Panc1 (cell line): ENCODE measurements around the gene ZNF512. TPM values are rescaled to one million over a fixed set of nuclear protein-coding genes. Genes with fewer than 3 reads are reported as not detected.
"Not testable (repeated sequence)": the region's sequence is repeated elsewhere in the genome, so short reads cannot be mapped to it uniquely, and the experiment has no call there.

ENCODE experiments used
- ATAC-seq: fragments of 200-7000 bp; cut with Tn5 transposase; 2 replicates; pipeline ENCODE4 v1.9.1; 2020; ENCODE audit warnings: mild to moderate bottlenecking, moderate library complexity
- BruUV-seq: library from RNA; stranded (reverse); fragments of 400-500 nt; replicated peaks from 2 replicates; lab custom pipeline; 2021; lab: Mats Ljungman, UMichigan
- CTCF ChIA-PET: fragments of 300-600 bp; sonication (Branson Sonifier 250); formaldehyde crosslinking; loops from one replicate; lab custom pipeline; 2022; ENCODE audit warnings: antibody characterized with exemption; lab: Charles Lee
- POLR2A ChIA-PET: fragments of 300-600 bp; sonication (Branson Sonifier 250); formaldehyde crosslinking; loops from one replicate; lab custom pipeline; 2022; ENCODE audit warnings: antibody characterized with exemption; lab: Charles Lee
- DNase-seq: peaks from one replicate; pipeline ENCODE4 v3.0.0-alpha.2; 2010; ENCODE audit warnings: low read depth, low spot score
- H3K27ac ChIP-seq: 2 replicates; pipeline ENCODE4 v1.5.1; 2011; ENCODE audit warnings: mild to moderate bottlenecking, low read length, inconsistent platforms
- H3K27me3 ChIP-seq: fragments of 200-500 bp; sonication (Bioruptor generic); 2 replicates; pipeline ENCODE4 v1.6.0; 2014; ENCODE audit warnings: low read length, inconsistent platforms; ENCODE audit not compliant: control insufficient read depth, insufficient read depth
- H3K36me3 ChIP-seq: fragments of 200-500 bp; sonication (Bioruptor generic); 2 replicates; pipeline ENCODE4 v1.5.1; 2014; ENCODE audit warnings: inconsistent platforms, mild to moderate bottlenecking, low read length, moderate library complexity; ENCODE audit not compliant: control insufficient read depth, insufficient read depth
- H3K4me1 ChIP-seq: 2 replicates; pipeline ENCODE4 v1.5.1; 2011; ENCODE audit warnings: inconsistent platforms, mild to moderate bottlenecking, low read length, moderate library complexity; ENCODE audit not compliant: control insufficient read depth, insufficient read depth
- H3K4me3 ChIP-seq, 2 experiments: 2 replicates each; pipeline ENCODE4 v1.5.1; 2011 to 2012; ENCODE audit warnings: low read depth in 2 of 2, low read length in 2 of 2, mild to moderate bottlenecking in 2 of 2, inconsistent platforms in 1 of 2, moderate library complexity in 1 of 2
- H3K9me3 ChIP-seq: fragments of 200-500 bp; sonication (Bioruptor generic); 2 replicates; pipeline ENCODE4 v1.5.1; 2014; ENCODE audit warnings: low read depth, mild to moderate bottlenecking, inconsistent platforms, low read length, moderate library complexity; ENCODE audit not compliant: control insufficient read depth, insufficient read depth
- POLR2AphosphoS5 ChIP-seq: IDR thresholded peaks from 2 replicates; pipeline ENCODE4 v1.6.1; 2012; ENCODE audit warnings: mild to moderate bottlenecking, low read depth, low read length, moderate library complexity
- SIN3A ChIP-seq: IDR thresholded peaks from 2 replicates; pipeline ENCODE4 v1.6.1; 2012; ENCODE audit warnings: low read depth, mild to moderate bottlenecking, low read length, moderate library complexity, borderline replicate concordance; ENCODE audit not compliant: insufficient read depth
- TCF7L2 ChIP-seq: IDR thresholded peaks from 2 replicates; pipeline ENCODE4 v1.6.1; 2011; ENCODE audit warnings: mild to moderate bottlenecking, low read depth, low read length, inconsistent platforms
- in situ Hi-C: cut with HindIII; loops from 2 replicates; pipeline ENCODE4 v1.10.0; 2016; ENCODE audit warnings: low sequenced_read_pairs, low pct_unique_long_range_greater_than_20kb
- intact Hi-C: fragments of 100-400 bp; cut with micrococcal nuclease; formaldehyde crosslinking; loops from one replicate; pipeline ENCODE4 v1.10.0; 2022; ENCODE audit not compliant: unreplicated experiment
- total RNA-seq: library from RNA; stranded (reverse); gene quantifications from one replicate; pipeline ENCODE4 v1.2.1, GENCODE V29; 2021; ENCODE audit not compliant: unreplicated experiment
- TF ChIP-seq, protein P1 (sequence below): fragments of 450-650 bp; IDR thresholded peaks from 2 replicates; pipeline ENCODE4 v1.5.1; 2017; ENCODE audit warnings: mild to moderate bottlenecking
- TF ChIP-seq, protein P2 (sequence below), 2 experiments: IDR thresholded peaks; 2 replicates each; pipeline ENCODE4 v1.6.1; 2011 to 2012; ENCODE audit warnings: low read depth in 2 of 2, control low read depth in 1 of 2, low read length in 1 of 2, mild to moderate bottlenecking in 1 of 2, moderate library complexity in 1 of 2; ENCODE audit not compliant: insufficient read depth in 1 of 2

Gene ZNF512
- total RNA-seq, 1 experiment from 2014 or later = 12.8 TPM

DNA sequence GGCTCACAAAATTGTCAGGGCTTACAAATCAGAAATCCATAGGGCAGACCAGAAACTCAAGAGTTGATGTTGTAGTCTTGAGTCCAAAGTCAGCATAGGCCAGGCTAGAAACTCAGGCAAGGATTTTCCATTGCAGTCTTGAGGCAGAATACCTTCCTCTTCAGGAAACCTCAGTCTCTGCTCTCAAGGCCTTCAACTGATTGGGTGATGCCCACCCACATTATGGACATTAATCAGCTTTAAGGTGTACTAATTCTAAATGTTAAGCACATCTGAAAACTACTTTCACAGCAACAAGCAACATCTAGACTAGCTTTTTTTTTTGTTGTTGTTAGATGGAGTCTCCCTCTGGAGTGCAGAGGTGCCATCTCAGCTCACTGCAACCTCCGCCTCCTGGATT lies 31.3 kb upstream of the ZNF512 start:
- Histone ChIP-seq H3K27ac (no peak overlapping the region), H3K4me1 (no peaks in the 10 kb centered on the region), H3K4me3 (no peak overlapping the region), H3K27me3 (peaks cover 5% of the 10 kb centered on the region; the same call in 1 of the 2 replicates), H3K9me3 (no peaks in the 10 kb centered on the region), H3K36me3 (no peaks in the 10 kb centered on the region)
- DNase-seq = no peak
- POLR2A ChIA-PET = interaction anchor here (0.6 kb wide), 1 partner anchor 15 kb away, joined by 4 read pairs; no protein-coding TSS in a partner anchor
- BruUV-seq = no TSS peak
- TF ChIP-seq TCF7L2 = no peak
- no peak for TF ChIP-seq POLR2AphosphoS5
- TF ChIP-seq, protein P1, sequence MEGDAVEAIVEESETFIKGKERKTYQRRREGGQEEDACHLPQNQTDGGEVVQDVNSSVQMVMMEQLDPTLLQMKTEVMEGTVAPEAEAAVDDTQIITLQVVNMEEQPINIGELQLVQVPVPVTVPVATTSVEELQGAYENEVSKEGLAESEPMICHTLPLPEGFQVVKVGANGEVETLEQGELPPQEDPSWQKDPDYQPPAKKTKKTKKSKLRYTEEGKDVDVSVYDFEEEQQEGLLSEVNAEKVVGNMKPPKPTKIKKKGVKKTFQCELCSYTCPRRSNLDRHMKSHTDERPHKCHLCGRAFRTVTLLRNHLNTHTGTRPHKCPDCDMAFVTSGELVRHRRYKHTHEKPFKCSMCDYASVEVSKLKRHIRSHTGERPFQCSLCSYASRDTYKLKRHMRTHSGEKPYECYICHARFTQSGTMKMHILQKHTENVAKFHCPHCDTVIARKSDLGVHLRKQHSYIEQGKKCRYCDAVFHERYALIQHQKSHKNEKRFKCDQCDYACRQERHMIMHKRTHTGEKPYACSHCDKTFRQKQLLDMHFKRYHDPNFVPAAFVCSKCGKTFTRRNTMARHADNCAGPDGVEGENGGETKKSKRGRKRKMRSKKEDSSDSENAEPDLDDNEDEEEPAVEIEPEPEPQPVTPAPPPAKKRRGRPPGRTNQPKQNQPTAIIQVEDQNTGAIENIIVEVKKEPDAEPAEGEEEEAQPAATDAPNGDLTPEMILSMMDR = no peak
- TF ChIP-seq, protein P2, sequence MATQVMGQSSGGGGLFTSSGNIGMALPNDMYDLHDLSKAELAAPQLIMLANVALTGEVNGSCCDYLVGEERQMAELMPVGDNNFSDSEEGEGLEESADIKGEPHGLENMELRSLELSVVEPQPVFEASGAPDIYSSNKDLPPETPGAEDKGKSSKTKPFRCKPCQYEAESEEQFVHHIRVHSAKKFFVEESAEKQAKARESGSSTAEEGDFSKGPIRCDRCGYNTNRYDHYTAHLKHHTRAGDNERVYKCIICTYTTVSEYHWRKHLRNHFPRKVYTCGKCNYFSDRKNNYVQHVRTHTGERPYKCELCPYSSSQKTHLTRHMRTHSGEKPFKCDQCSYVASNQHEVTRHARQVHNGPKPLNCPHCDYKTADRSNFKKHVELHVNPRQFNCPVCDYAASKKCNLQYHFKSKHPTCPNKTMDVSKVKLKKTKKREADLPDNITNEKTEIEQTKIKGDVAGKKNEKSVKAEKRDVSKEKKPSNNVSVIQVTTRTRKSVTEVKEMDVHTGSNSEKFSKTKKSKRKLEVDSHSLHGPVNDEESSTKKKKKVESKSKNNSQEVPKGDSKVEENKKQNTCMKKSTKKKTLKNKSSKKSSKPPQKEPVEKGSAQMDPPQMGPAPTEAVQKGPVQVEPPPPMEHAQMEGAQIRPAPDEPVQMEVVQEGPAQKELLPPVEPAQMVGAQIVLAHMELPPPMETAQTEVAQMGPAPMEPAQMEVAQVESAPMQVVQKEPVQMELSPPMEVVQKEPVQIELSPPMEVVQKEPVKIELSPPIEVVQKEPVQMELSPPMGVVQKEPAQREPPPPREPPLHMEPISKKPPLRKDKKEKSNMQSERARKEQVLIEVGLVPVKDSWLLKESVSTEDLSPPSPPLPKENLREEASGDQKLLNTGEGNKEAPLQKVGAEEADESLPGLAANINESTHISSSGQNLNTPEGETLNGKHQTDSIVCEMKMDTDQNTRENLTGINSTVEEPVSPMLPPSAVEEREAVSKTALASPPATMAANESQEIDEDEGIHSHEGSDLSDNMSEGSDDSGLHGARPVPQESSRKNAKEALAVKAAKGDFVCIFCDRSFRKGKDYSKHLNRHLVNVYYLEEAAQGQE (IDR thresholded peaks at IDR 0.05; ENCODE audit: insufficient read depth in 1 of 2, low read depth in 2 of 2, low read length in 1 of 2) = no peak
- TF ChIP-seq SIN3A = no peak
- intact Hi-C loops = no loop called here
- CTCF ChIA-PET = no interaction called here
- ATAC-seq = no peak
- in situ Hi-C loops = no loop called here

DNA sequence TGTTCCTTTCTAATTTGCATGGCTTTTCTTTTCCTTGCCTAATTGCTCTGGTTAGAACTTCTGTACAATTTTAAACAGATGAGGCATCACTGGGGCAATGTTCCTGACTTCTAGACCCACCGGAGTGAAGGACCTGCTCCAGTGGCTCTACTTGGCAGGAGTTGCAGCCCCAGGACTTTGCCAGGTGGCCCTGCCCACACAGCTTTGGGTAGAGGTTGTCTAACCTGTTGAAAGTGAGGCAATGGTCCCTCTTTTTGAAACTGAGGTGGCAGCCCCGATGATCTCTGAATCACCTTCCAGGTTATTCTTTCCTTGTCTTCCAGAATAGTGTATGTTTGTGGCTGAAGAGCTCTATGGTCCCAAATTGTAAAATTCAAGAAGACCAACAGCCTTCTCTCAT lies 29.9 kb upstream of the ZNF512 start:
- CTCF ChIA-PET = interaction anchor here (0.6 kb wide), 1 partner anchor 11 kb away, joined by 3 read pairs; no protein-coding TSS in a partner anchor
- intact Hi-C loops = no loop called here

DNA sequence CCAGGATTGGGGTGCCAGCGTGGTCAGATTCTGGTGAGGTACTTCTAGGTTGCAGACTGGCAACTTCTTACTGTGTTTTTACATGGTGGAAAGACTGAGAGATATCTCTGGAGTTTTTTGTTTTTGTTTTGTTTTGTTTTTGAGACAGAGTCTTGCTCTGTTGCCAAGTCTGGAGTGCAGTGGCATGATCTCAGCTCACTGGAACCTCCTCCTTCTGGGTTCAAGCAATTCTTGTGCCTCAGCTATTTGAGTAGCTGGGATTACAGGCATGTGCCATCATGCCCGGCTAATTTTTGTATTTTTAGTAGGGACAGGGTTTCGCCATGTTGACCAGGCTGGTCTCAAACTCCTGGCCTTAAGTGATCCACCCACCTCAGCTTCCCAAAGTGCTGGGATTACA lies 28.4 kb upstream of the ZNF512 start:
- CTCF ChIA-PET, BruUV-seq, H3K27me3 ChIP-seq, DNase-seq, H3K4me1 ChIP-seq, in situ Hi-C loops, H3K9me3 ChIP-seq, intact Hi-C loops, H3K27ac ChIP-seq, POLR2A ChIA-PET, H3K36me3 ChIP-seq, H3K4me3 ChIP-seq, ATAC-seq: not testable (repeated sequence)

More for the DNA sequence above, 29.9 kb upstream of the ZNF512 start:
- no peak for DNase-seq
- POLR2A ChIA-PET = interaction anchor here (0.5 kb wide), 1 partner anchor 117 kb away, joined by 6 read pairs; no protein-coding TSS in a partner anchor
- in situ Hi-C loops = no loop called here
- no peak overlapping the region for H3K4me3 ChIP-seq
- BruUV-seq = no TSS peak
- H3K27ac ChIP-seq = no peak overlapping the region
- peaks cover 5% of the 10 kb centered on the region; the same call in 1 of the 2 replicates for H3K27me3 ChIP-seq
- no peak for ATAC-seq
- H3K36me3 ChIP-seq = no peaks in the 10 kb centered on the region
- H3K9me3 ChIP-seq = no peaks in the 10 kb centered on the region
- TF ChIP-seq, protein P2 (IDR thresholded peaks at IDR 0.05; ENCODE audit: insufficient read depth in 1 of 2, low read depth in 2 of 2, low read length in 1 of 2) = no peak
- TF ChIP-seq SIN3A (no peak), POLR2AphosphoS5 (no peak), TCF7L2 (no peak)
- TF ChIP-seq, protein P1 = no peak
- no peaks in the 10 kb centered on the region for H3K4me1 ChIP-seq
